Testis (tissue), 3 donors: Measurements from ENCODE around the gene IL17REL. TPM values are rescaled to one million over a fixed set of nuclear protein-coding genes. Genes with fewer than 3 reads are reported as not detected.

Source experiments
- DNase-seq: peaks from one replicate; pipeline ENCODE4 v3.0.0-alpha.2; 2019
- H3K27ac ChIP-seq, 2 donors: fragments of 200-600 bp; sonication (generic); one replicate each; pipeline ENCODE4 v1.5.1; 2019
- H3K27me3 ChIP-seq: fragments of 200-600 bp; sonication (generic); one replicate; pipeline ENCODE4 v1.5.1; 2019
- H3K36me3 ChIP-seq: fragments of 200-600 bp; sonication (generic); one replicate; pipeline ENCODE4 v1.5.1; 2017; ENCODE audit warnings: low read depth; ENCODE audit errors: missing control alignments
- H3K4me1 ChIP-seq: fragments of 200-600 bp; sonication (generic); one replicate; pipeline ENCODE4 v1.5.1; 2019
- H3K4me3 ChIP-seq, 2 donors: fragments of 200-600 bp; sonication (generic); one replicate each; pipeline ENCODE4 v1.5.1; 2017 to 2019
- H3K9me3 ChIP-seq: fragments of 200-600 bp; sonication (generic); one replicate; pipeline ENCODE4 v1.5.1; 2017
- CTCF ChIP-seq, 3 experiments: fragments of 450-650 bp in 2 of 3; fragments of 200-600 bp in 1 of 3; sonication (generic) in 1 of 3; IDR thresholded peaks; one replicate each; pipeline ENCODE4 v1.5.1; 2016 to 2019; ENCODE audit warnings: antibody characterized with exemption in 3 of 3, mild to moderate bottlenecking in 2 of 3, moderate library complexity in 1 of 3
- POLR2A ChIP-seq: fragments of 450-650 bp; IDR thresholded peaks from one replicate; pipeline ENCODE4 v1.6.1; 2017; ENCODE audit warnings: antibody characterized with exemption, mild to moderate bottlenecking, moderate library complexity
- WGBS, 2 donors: methylation state at CpG; one replicate each; pipeline ENCODE4 v1.1.5; 2018; 5-methylcytosine and 5-hydroxymethylcytosine counted together
- intact Hi-C: fragments of 100-400 bp; cut with DNase I; formaldehyde crosslinking; loops from one replicate; pipeline ENCODE4 v1.15.1; 2023; ENCODE audit warnings: low total_unique reads
- polyA plus RNA-seq: library from polyadenylated mRNA; stranded (reverse); fragments of 350-450 nt; fragmentation: Illumina TruSeq; extraction: RNeasy Lipid Tissue Mini Kit (QIAGEN cat#74804); gene quantifications from one replicate; pipeline ENCODE4 v1.2.3, GENCODE V29; 2014; ENCODE audit warnings: low read depth, low replicate concordance; ENCODE audit not compliant: insufficient read depth
- total RNA-seq, 2 donors: library from RNA; depleted of rRNA; stranded (reverse); fragments of >200 nt; gene quantifications; one replicate each; pipeline ENCODE4 v1.2.3, GENCODE V29; 2016

Gene IL17REL
- total and polyA plus RNA-seq, 3 donors from 2014 or later = 0.25 to 0.55 (median 0.30) TPM

GRCh38 chr22:50056214-50056972, 43.8 kb upstream of the IL17REL start:
- no peaks in the 10 kb centered on the region for H3K27me3 ChIP-seq
- DNase-seq = no peak
- H3K4me3 ChIP-seq = no peak overlapping the region
- no peak for TF ChIP-seq CTCF (IDR thresholded peaks at IDR 0.05)
- no peak for TF ChIP-seq POLR2A
- H3K27ac ChIP-seq = no peak overlapping the region
- H3K9me3 ChIP-seq = no peaks in the 10 kb centered on the region
- no peaks in the 10 kb centered on the region for H3K4me1 ChIP-seq
- no peaks in the 10 kb centered on the region for H3K36me3 ChIP-seq
- intact Hi-C loops = no loop called here
- WGBS, 2 donors = 88 to 91% methylated on average over 26 to 34 of the region's 34 CpGs

- H3K36me3 ChIP-seq = no peaks in the 10 kb centered on the region
- no peak overlapping the region for H3K27ac ChIP-seq
- H3K4me1 ChIP-seq = no peaks in the 10 kb centered on the region
- H3K27me3 ChIP-seq = no peaks in the 10 kb centered on the region
- no peaks in the 10 kb centered on the region for H3K9me3 ChIP-seq
- no peak for TF ChIP-seq POLR2A
- no peak for TF ChIP-seq CTCF (IDR thresholded peaks at IDR 0.05)
- 93 to 94% methylated on average over 18 of the region's 18 CpGs for WGBS, 2 donors
- H3K4me3 ChIP-seq = no peak overlapping the region
- no peak for DNase-seq
- intact Hi-C loops = no loop called here
Observed at GRCh38 chr22:50053861-50054260, 41.3 kb upstream of the IL17REL start.

GRCh38 chr22:50051930-50052329, 39.4 kb upstream of the IL17REL start:
- Histone ChIP-seq H3K36me3 (no peaks in the 10 kb centered on the region), H3K27me3 (no peaks in the 10 kb centered on the region), H3K4me1 (no peaks in the 10 kb centered on the region), H3K27ac (no peak overlapping the region), H3K4me3 (no peak overlapping the region), H3K9me3 (no peaks in the 10 kb centered on the region)
- intact Hi-C loops = no loop called here
- DNase-seq = no peak
- WGBS, 2 donors = 84 to 90% methylated on average over 3 to 18 of the region's 18 CpGs
- TF ChIP-seq CTCF (IDR thresholded peaks at IDR 0.05) (no peak), POLR2A (no peak)

- no peak for DNase-seq
- Histone ChIP-seq H3K4me3 (no peak overlapping the region), H3K27me3 (no peaks in the 10 kb centered on the region), H3K4me1 (no peaks in the 10 kb centered on the region), H3K36me3 (no peaks in the 10 kb centered on the region), H3K27ac (no peak overlapping the region), H3K9me3 (no peaks in the 10 kb centered on the region)
- 90% methylated on average over 27 to 36 of the region's 36 CpGs for WGBS, 2 donors
- intact Hi-C loops = no loop called here
- no peak for TF ChIP-seq CTCF (IDR thresholded peaks at IDR 0.05)
- no peak for TF ChIP-seq POLR2A
Observed at GRCh38 chr22:50049299-50050195, 37.0 kb upstream of the IL17REL start.
